ENCODE data around the gene TMEFF2. TPM values are rescaled to one million over a fixed set of nuclear protein-coding genes. Genes with fewer than 3 reads are reported as not detected.
A peak's percentile ranks its signal among the peaks of the same experiment; 100 is the strongest.

The TMEFF2 gene
- total RNA-seq, 1 experiment from 2014 or later: 0.34 TPM

DNA sequence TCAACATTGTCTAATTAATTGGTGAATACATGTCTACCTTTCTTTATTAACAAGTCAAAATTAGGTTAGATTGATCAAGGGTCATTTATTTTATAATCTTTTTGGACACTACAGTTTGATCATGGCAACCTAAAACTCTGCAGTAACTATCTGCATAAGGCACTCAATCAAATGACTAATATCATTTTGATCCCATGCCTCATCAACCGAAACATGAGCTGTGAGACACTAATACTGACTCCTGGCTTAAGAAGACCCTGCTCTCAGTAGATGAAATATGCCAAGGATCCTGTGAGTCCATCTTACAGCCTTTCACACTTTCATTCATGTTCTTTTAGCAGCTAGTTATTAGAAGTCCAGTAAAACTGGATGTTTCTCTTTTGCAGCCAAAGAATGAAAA is 178.5 kb downstream of the TMEFF2 start:
- DNase-seq (ENCODE audit: low read depth): peak; percentile 68

GRCh38 chr2:192013211-192013610 is 181.5 kb downstream of the TMEFF2 start:
- DNase-seq (ENCODE audit: low read depth): no peak

DNA sequence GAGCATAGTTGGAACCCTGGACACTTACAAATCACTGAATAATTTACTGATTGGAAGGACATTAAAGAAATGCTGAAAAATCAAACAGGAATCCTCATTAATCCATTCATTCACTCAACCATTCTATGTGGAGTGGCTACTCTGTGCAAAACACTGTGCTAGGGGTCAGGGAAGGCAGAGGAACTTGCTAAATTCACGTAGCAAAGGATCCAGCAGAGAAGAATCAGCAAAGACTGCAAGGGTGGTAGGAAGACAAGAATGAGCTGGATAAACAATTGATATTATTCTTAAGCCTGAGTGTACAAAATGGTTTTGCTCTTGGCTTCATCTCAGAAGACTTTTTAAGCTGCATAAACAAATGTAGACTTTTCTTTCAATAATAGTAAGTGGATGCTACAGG is 183.5 kb downstream of the TMEFF2 start:
- DNase-seq (ENCODE audit: low read depth): no peak

DNA sequence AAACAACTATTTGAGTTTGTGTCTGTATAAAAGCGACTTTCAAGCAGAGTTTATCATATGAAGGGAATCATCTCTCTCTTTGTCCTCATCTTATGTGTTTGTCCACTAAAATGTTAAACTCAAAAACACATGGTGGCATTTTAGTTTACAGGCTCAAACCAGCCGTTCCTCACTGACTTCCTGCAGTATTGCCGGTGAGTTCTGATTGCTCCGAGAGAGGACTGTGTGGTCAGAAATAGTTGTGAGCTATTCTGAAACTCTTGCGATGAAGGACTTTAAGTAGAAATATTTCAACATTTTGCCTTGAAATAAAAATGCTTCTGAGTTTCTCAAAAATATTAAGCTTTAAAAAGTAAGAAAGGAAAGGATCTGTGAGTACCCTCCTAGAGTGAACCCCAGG is 184.7 kb downstream of the TMEFF2 start:
- DNase-seq (ENCODE audit: low read depth): no peak

- no peak for DNase-seq (ENCODE audit: low read depth)
Measured at GRCh38 chr2:192007581-192008228, 187.0 kb downstream of the TMEFF2 start.

DNA sequence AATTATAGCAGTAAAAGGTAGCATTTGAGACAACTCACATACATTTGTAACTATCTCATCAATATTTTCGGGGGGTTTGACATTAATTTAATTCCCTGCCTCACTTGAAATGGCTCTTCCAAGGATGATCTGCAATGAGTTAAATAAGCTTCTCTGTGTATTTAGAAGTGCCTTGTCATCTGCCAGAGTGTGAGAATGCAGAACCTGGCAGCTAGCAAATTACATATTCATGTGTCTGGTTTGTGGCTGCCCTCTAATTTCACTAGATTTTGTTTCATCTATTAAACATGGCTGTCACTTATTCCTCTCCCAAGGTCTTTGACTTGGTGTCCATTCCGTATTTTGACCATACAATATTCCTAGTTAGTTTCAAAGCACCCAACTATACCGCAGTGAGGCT is 189.5 kb downstream of the TMEFF2 start:
- DNase-seq (ENCODE audit: low read depth): no peak

DNA sequence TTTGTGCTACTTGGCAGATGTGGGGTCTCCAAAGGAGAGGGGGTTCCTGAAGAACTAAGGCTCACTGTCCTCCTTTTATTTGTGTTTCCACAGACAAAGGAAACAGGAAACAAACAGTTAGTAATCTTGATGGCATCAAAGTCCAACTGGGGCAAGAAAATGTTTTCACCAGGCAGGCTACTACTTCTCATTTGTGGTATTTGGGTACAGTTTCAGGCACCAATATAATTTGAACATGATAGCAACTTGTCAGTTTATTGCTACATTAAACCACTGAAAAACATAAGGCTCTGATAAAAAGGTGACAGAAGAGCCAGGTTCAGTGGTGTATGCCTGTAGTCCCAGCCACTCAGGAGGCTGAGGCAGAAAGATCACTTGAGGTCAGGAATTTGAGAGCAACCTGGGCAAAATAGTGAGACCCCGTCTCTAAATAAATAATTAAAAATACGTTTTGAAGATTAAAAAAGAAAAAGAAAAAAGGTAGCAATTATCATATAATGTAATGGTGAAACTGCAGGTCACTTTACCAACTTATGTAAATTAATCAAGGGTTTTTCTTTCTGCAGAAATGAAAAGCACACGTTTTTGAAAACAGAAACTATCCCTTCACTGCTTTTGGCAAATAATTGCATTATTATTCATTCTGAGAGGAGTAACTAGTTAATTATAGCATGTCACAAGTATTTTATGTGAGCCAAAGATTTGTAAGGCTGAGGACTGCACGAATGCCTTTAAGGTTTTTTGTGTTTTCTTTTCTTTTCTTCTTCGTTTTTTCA is 190.4 kb downstream of the TMEFF2 start:
- no peak for DNase-seq (ENCODE audit: low read depth)

GRCh38 chr2:192002418-192002817 is 192.3 kb downstream of the TMEFF2 start:
- peak; percentile 50 for DNase-seq (ENCODE audit: low read depth)

DNA sequence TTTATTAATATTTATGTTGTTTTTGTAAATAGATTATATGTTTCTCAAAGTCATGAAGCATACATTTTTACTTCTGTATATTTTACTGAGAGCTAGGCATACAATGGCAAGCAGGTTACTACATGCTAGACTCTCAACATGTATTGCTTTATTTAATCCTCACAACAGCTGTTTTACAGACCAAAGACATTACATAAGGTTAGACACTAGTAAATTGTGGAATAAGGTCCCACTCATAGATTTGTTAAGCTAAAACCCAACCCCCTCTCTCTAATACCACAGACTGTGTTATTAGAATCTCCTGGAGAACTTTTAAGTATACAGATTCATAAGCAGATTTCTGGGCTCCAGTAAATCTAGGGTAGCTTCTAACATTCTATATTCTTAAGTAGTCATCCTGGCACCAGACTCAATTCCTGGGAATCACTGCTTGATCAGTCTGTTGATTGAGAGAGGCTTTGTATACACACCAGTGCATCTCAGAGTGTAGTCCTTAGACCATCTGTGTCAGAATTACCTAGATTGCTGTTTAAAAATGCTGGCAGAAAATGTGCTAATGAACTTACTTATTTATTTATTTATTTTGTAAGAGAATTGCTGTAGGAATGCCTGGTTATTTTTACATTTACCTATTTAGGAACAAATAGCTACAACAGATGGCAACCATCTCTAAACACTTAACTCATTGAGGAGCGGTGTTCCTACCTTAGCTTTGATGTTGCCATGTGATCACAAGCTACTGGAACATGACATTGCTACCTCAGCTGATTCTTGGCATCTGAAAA is 194.3 kb downstream of the TMEFF2 start:
- no peak for DNase-seq (ENCODE audit: low read depth)

DNA sequence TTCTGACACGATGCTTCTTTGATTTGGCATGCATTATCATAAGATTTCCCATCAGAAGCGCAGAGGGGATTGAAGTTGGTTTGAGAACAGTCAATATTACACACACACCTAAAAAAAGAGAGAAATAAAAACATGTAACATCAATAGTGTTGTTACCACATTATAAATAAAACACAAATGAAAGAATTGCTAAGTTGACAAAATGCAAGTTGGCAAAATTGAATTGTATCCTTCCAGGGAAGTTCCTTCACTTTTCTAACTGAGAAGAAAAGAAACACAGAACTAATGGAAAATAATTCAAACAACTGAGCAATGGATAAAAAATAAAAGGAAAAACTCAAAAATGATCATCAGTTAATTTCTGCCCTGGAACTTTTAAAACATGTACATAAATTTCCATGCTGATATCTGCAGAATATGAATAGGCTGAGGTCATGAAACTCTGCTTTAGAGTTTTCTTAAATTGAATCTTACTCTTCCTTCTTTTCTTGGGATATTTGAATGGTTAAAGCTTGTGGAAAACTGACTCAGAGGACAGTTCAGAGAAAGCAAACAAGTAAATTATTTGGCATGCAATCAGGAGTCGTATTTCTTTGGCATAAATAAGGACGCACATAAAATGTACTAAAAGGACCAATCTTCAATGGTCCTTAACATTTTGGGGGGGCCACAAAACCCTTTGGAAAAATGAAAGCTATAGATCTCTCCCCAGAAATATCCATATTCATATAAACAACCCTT is 195.5 kb downstream of the TMEFF2 start:
- DNase-seq (ENCODE audit: low read depth): peak; percentile 2

DNA sequence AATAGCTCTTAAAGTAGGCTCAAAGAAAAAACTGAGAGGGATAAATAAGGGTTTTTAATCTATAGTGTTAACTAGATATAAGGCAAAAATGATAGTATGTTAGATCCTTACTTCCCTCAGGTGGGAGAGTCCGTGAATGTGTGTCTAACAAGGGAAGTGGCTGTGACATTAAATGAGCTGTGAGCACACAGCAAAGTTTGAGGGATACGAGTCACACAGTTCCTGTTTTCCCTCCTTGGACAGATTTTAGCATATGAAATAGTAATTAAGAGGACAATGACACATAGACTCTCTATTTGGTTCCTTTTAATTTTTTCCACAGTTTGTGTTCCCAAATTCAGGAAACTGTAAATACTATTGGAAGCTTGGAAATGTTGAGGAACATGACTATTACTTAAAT is 199.4 kb downstream of the TMEFF2 start:
- DNase-seq (ENCODE audit: low read depth): peak; percentile 18

GRCh38 chr2:191994749-191995148 is 200.0 kb downstream of the TMEFF2 start:
- DNase-seq (ENCODE audit: low read depth): no peak

DNA sequence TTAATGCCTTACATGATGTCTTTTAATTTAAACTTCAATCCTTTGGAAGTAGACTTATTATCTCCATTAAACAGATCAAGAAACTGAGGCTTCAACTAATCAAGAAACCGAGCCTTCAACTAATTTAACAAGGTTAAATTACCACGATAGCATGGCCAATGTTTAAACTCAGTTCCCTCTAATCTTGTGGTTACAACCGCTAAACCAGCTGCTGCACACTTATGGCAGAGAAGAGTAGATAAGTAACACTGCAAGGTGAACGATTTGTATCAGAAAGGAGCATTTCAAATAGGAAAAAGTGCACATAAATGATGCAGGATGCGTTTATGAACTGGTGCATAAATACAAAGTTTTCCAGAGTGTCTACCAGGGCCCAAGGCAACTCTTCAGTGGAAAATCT is 203.3 kb downstream of the TMEFF2 start:
- no peak for DNase-seq (ENCODE audit: low read depth)

DNA sequence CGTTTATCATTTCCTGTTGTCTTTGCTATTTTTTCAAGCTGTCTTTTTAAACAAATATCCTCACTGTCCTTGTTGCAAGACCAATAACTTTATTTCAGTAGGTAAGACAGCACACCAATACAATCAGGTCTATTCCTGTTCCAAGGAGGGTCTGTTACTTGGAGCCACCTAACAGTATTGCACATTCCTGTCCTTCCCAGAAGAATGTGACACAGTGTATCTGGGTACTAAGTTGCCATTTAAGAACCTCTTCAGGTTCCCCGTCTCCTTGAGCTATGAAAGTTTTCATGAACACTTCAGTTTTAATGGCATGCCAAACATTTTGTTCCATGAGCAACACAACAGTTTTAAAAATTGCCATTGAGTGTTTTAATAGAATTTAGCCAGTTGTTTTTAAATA is 209.0 kb downstream of the TMEFF2 start:
- no peak for DNase-seq (ENCODE audit: low read depth)

- no peak for DNase-seq (ENCODE audit: low read depth)
Measured at GRCh38 chr2:191983591-191983990, 211.1 kb downstream of the TMEFF2 start.

GRCh38 chr2:191983186-191983585 is 211.5 kb downstream of the TMEFF2 start:
- peak; percentile 20 for DNase-seq (ENCODE audit: low read depth)

- DNase-seq (ENCODE audit: low read depth): no peak
Measured at GRCh38 chr2:191981706-191982105, 213.0 kb downstream of the TMEFF2 start.

GRCh38 chr2:191980483-191980882 is 214.2 kb downstream of the TMEFF2 start:
- no peak for DNase-seq (ENCODE audit: low read depth)

GRCh38 chr2:191979221-191979730 is 215.5 kb downstream of the TMEFF2 start:
- DNase-seq (ENCODE audit: low read depth): no peak

- DNase-seq (ENCODE audit: low read depth): no peak
Measured at GRCh38 chr2:191977754-191978153, 217.0 kb downstream of the TMEFF2 start.

DNA sequence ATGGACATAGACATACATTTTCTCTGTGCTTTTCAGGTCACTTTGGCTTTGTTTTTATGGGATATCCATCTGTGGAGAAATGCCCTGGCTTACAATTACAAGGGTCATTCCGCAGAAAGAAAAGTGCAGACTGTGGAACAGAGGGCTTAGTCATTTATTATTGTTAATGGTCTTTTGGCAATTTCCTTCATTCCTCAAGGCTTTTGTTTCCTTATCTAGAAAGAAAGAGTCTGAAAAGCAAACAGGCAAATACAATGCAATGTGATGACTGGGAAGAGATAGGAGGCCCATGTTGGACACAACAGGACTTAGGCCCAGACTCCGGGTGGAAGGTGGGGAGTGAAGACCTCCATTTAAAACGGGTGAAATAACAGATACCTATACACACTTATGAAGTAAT is 218.3 kb downstream of the TMEFF2 start:
- peak; percentile 79 for DNase-seq (ENCODE audit: low read depth)

- no peak for DNase-seq (ENCODE audit: low read depth)
Measured at GRCh38 chr2:191974676-191975075, 220.1 kb downstream of the TMEFF2 start.

Data from M059J (cell line).